GOT3 (cell line): Measurements from ENCODE around the gene RIC3.

ENCODE experiments used
- DNase-seq: peaks from one replicate; lab custom pipeline; 2025; ENCODE audit warnings: mixed read lengths; lab: John Stamatoyannopoulos, UW

Gene RIC3

GRCh38 chr11:8102296-8102915 lies 66.4 kb downstream of the RIC3 start:
- no peak for DNase-seq

- no peak for DNase-seq
Observed at GRCh38 chr11:8101421-8101820, 67.4 kb downstream of the RIC3 start.

DNA sequence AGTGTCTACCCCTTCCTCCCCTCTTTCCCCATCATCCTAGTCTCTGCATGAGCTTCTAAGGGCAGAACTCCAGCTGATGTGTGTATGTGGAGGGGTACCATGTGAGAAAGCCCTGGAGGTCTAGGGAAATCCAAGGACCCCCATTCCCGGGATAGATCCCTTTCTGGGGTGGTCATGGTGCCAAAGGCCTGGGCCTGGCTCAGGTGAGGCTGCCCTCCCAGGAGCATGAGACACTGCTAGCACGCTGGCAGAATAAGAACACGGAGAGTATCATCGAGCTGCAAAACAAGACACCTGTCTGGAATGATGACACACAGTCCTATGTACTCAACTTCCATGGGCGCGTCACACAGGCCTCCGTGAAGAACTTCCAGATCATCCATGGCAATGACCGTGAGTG lies 68.2 kb downstream of the RIC3 start:
- no peak for DNase-seq

GRCh38 chr11:8100158-8100557 lies 68.7 kb downstream of the RIC3 start:
- DNase-seq, result no peak

- DNase-seq, result no peak
Observed at GRCh38 chr11:8099291-8099899, 69.4 kb downstream of the RIC3 start.

DNA sequence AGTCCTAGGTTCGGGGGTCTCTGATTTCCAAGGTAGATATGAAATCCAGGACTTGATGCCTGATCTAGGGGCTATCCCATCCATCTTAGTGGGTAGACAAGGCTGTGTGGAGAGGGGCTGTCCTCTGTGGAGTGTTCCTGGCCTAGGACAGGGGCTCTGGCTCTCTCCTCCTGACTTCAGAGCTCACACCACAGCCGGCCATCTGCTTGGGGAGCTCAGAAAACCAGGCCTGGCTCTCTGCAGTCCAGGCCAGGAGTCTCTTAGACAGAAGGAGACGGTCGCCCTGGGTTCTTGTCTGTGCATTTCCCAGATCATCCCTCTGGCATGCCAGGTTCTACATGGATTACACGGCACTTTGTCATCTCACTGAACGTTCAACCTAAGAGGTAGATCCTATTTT lies 69.9 kb downstream of the RIC3 start:
- DNase-seq, result no peak

GRCh38 chr11:8098361-8098760 lies 70.5 kb downstream of the RIC3 start:
- DNase-seq, result no peak

GRCh38 chr11:8097926-8098325 lies 70.9 kb downstream of the RIC3 start:
- no peak for DNase-seq

DNA sequence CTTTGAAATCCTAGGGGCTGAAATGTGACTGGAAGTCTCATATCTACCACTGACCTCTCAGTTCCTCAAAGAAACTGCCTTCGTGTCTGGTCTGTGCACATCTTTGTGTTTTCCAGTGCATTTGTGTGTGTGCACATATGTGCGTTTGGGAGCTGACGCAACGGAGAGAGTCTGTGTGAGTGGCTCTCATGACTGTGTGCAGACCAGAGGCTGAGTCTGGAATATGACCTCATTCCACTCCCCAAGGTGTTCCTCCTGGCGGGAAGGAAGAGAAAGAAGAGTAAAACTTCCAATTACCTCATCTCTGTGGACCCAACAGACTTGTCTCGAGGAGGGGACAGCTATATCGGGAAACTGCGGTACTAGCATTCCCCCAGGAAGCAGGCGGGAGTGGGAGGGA lies 71.4 kb downstream of the RIC3 start:
- no peak for DNase-seq

DNA sequence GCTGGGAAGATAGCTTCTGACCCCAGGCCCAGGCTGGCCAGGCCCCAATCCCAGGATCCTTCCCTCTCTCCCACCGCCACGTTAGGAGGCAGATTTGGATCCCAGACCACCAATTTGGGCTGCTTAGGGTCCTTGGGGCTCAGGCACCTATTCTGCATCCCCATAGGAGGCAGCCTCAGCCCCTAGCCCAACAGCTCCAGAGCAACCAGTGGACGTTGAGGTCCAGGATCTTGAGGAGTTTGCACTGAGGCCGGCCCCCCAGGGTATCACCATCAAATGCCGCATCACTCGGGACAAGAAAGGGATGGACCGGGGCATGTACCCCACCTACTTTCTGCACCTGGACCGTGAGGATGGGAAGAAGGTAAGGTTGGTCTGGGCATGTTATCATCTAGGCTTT lies 71.8 kb downstream of the RIC3 start:
- no peak for DNase-seq

GRCh38 chr11:8096575-8096974 lies 72.2 kb downstream of the RIC3 start:
- DNase-seq, result no peak

DNA sequence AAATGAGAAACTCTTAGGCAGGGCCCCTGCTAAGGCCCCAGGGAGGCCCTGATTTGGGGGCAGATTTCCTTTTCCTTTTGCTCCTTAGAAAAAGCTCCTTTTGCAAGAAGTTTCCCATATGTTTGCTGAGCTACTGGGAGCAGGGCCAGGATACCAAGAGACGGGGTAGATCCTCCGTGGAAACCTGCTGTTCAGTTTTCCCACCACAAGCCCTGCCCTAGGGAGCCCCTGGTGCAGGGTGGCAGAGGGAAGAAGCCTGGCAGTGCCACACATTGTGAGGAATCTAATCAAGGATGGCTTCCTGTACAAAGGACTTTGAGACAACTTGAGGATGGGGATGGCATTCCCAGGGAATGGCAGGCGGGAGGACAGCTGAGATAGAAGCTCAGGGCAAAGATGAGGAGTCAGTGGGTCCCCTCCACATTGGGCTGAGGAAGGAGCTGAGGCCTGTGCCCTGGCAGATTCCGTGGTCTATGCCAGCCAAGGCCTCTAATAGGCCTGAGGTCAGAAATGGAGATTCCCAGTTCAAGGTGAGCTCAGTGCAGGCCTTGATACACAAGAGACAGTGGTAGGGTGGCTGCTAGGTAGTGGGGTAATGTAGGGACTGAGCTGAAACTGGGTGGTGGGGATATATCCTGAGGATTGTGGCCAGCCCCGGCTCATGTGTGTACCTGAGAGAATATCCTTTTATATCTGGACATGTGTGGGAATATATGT lies 72.9 kb downstream of the RIC3 start:
- DNase-seq, result no peak

DNA sequence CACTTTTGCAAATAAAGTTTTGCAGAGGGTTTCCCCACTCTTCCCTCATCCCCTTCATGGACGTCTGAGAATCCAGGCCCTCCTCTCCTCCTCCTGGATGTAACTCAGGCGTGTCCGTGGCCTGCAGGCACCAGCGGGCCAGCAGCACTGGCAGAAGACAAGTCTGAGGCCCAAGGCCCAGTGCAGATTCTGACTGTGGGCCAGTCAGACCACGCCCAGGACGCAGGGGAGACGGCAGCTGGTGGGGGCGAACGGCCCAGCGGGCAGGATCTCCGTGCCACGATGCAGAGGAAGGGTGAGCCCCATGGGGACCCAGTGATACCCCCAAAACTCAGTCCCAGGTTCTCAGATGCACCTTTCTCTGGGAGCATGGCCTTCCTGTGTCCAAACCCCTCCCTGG lies 73.5 kb downstream of the RIC3 start:
- DNase-seq, result no peak

DNA sequence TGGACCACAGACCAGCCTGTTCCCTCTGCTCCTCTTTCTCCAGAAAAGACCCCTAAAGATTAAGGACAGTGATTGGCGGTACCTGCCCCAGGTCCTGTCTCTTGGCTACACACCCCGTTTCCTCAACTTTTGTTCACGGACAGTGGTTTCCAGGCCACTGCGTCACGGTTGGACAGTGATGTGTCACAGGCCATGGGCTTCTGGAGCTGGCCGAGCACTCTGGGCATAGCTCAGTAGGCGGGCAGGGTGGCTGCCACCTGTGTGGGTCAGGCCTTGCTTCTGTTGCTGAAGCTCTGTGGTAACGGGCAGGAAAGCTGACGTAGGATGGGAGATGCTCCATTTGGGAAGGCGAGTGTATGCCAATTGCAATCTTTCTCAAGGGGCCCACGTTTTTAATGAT lies 74.2 kb downstream of the RIC3 start:
- no peak for DNase-seq

- DNase-seq, result no peak
Observed at GRCh38 chr11:8093931-8094575, 74.8 kb downstream of the RIC3 start.

DNA sequence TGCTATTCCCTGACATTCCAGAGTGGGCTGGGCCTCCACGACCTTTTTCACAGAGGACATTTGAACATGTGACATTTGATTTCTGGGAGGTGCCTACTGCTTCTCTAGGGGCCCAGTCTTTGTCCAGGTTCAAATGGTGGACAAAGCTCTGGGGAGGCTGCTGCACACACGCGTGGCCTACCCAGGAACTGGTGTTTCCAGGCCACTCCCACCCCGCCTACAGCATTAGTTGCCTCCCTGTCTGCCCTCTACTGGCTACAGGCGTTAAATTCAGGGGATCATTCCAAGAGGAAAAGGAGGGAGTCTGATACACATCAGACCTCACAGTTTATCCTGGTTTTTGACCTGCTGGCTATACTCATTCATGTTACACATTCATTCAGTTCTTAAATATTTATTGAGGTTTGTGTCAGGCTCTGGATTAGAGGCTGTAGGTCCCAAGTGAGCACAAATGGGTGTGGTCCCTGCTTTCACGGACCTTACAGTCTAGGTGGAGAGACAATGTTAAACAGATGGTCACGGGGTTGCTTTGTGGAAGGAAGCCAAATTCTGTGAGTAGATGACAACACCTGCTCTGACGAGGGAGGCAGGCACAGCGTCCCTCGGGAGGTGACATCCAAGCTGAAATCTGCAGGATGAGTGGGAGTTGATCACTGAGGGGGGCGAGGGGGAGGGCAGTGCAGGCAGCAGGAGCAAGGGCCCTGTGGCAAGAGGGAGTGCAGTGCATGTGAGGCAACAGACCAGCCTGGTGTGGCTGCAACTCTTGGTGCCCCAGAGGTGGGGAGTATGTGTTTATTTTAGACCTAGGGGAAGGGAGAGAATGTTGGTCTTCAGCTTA lies 76.0 kb downstream of the RIC3 start:
- DNase-seq, result no peak

GRCh38 chr11:8091721-8092120 lies 77.1 kb downstream of the RIC3 start:
- no peak for DNase-seq

DNA sequence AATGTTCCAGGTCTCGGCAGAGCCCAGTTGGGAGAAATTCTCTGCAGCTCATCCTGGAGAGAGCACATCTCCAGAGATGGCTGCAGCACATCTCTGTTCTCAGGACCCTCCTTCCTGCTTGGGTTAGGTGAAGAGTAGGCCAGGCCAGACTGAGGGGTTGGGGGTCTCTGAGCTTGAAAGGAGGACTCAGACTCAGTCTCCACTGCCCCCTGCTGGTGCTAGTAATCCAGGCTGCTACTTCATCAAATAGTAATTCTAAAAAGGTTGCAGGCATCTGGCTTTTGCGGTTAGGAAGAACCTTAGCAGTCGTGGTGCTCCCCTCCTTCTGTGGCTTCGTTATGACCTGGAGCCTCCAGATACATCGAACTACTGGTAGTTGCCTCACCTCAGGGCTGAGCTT lies 78.1 kb downstream of the RIC3 start:
- no peak for DNase-seq

DNA sequence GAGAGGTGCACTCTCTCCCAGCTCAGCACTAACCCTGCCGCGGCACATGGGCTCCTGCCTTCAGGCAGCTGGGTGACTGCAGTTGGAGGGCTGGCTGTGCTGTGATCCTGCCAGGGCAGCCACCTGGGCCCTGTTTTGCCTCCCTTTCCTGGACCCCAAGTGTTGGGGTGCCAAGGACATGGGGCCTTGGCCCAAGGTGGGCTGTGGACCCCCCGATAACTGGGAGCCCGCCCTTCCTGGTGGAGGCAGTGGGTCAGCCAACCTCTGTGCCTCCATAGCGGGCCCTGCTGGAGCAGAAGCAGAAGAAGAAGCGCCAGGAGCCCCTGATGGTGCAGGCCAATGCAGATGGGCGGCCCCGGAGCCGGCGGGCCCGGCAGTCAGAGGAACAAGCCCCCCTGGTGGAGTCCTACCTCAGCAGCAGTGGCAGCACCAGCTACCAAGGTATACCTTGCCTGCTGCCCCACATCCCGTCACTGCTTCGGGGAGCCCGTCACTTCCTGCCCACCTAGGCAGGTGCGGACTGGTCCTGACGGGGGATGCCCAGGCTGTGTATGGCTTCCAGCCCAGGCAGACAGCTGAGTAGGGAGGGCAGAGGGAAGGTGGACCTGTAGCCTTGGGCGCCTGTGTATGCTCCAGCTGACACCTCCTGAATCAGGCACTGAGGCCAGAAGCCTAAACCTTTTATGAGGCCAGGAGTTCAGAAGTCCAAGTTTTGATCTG lies 78.9 kb downstream of the RIC3 start:
- DNase-seq, result no peak

DNA sequence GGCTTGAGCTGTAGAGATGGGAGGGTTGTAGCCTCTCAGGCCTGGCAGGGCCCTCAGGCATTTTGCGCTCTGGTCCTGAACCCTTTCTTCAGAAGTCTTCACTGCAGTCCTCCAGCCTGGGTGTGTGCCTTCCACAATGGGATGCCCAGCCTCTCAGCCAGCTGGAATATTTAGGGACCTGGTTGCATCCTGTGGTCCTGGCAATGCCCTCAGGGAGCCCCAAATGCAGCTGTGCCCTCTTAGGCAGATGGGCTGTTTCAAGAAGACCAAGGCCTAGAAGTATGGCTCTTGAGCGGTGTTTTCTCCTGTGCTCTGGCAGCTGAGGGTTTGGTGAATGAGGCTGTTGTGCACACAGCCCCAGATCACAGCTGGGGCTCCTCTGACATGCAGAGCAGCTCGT lies 81.1 kb downstream of the RIC3 start:
- DNase-seq, result no peak

GRCh38 chr11:8087185-8087584 lies 81.6 kb downstream of the RIC3 start:
- DNase-seq, result no peak

- DNase-seq, result no peak
Observed at GRCh38 chr11:8086571-8086970, 82.3 kb downstream of the RIC3 start.
